ENCODE data around the gene SBK2. TPM values are rescaled to one million over a fixed set of nuclear protein-coding genes. Genes with fewer than 3 reads are reported as not detected.
A peak's percentile ranks its signal among the peaks of the same experiment; 100 is the strongest.

Gene SBK2
- total RNA-seq, 2 experiments from 2014 or later, result not detected

- POLR2A ChIA-PET, result interaction anchor here (1.0 kb wide), 1 partner anchor 32 kb away, joined by 3 read pairs; the partner anchor contains the start of gene ZNF628
- peaks cover 12% of the 10 kb centered on the region for H3K27me3 Mint-ChIP-seq
These were observed 28.8 kb downstream of the SBK2 start for GRCh38 chr19:55508120-55508519.

DNA sequence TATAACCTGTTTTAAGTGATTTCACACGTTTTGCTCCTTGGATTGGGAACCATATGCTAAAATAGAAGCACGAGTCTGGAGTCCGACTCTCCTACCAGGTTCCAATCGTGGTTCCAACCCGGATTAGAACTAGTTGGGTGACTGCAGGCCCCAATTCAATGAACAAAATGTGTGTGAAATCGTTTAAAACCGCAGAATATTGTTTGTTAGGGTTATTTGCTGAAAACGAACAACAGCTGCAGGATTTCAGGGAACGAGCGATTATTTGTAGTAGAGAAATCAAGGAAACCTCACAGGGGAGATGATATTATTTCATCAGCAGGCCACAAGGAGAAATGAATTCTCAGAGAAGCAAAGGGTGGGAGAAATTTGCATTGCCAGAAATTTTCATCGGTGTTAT, 32.0 kb downstream of the SBK2 start:
- Histone ChIP-seq H3K36me3 (ENCODE audit: insufficient read depth, low read length) (no peaks in the 10 kb centered on the region), H3K9me3 (ENCODE audit: control insufficient read depth in 1 of 2, insufficient read depth in 1 of 2, low read length in 2 of 2) (no peaks in the 10 kb centered on the region), H3K4me1 (ENCODE audit: insufficient read depth, low read length) (peaks cover 13% of the 10 kb centered on the region), H3K27ac (ENCODE audit: low read depth in 1 of 2, low read length in 2 of 2) (no peak overlapping the region), H3K4me3 (ENCODE audit: low read length) (no peak overlapping the region), H3K27me3 (ENCODE audit: control insufficient read depth in 1 of 2, insufficient read depth in 2 of 2, low read length in 2 of 2) (no peaks in the 10 kb centered on the region)
- Mint-ChIP-seq H3K4me3 (no peak overlapping the region), H3K4me1 (ENCODE audit: low read depth) (peaks cover 12% of the 10 kb centered on the region), H3K9me3 (no peaks in the 10 kb centered on the region), H3K36me3 (ENCODE audit: low read depth) (no peaks in the 10 kb centered on the region), H3K27me3 (peaks cover 7% of the 10 kb centered on the region), H3K27ac (no peak overlapping the region)
- ChIA-PET POLR2A (no interaction called here), CTCF (interaction anchor here (1.2 to 2.1 kb wide), 9 partner anchors 38 to 364 kb away, joined by 3 to 31 read pairs (median 15); partner anchors contain the start of genes FIZ1, ISOC2, ZNF524 and ZNF865)
- TF ChIP-seq CTCF (IDR thresholded peaks at IDR 0.05), result no peak
- DNase-seq (no peak), ATAC-seq (ENCODE audit: poor library complexity) (no peak)
- intact Hi-C loops (cut with DNase I, micrococcal nuclease), result loop anchor here (1.0 to 10.0 kb wide), 7 partner anchors 37 to 850 kb away; no protein-coding TSS in a partner anchor

More at GRCh38 chr19:55508120-55508519, 28.8 kb downstream of the SBK2 start:
- CTCF ChIA-PET, result no interaction called here
- intact Hi-C loops (cut with DNase I, micrococcal nuclease), result loop anchor here (10.0 kb wide), 2 partner anchors 203 to 853 kb away; no protein-coding TSS in a partner anchor
- no peak overlapping the region for H3K27ac ChIP-seq (ENCODE audit: low read depth in 1 of 2, low read length in 2 of 2)
- ATAC-seq (ENCODE audit: poor library complexity) (no peak), DNase-seq (no peak)
- Mint-ChIP-seq H3K9me3 (no peaks in the 10 kb centered on the region), H3K36me3 (ENCODE audit: low read depth) (no peaks in the 10 kb centered on the region), H3K4me1 (ENCODE audit: low read depth) (peaks cover 11% of the 10 kb centered on the region), H3K27ac (no peak overlapping the region), H3K4me3 (no peak overlapping the region)
- no peaks in the 10 kb centered on the region for H3K27me3 ChIP-seq (ENCODE audit: control insufficient read depth in 1 of 2, insufficient read depth in 2 of 2, low read length in 2 of 2)
- no peak for TF ChIP-seq CTCF (IDR thresholded peaks at IDR 0.05)
- no peaks in the 10 kb centered on the region for H3K9me3 ChIP-seq (ENCODE audit: control insufficient read depth in 1 of 2, insufficient read depth in 1 of 2, low read length in 2 of 2)
- no peak overlapping the region for H3K4me3 ChIP-seq (ENCODE audit: low read length)
- H3K36me3 ChIP-seq (ENCODE audit: insufficient read depth, low read length), result no peaks in the 10 kb centered on the region
- peaks cover 13% of the 10 kb centered on the region for H3K4me1 ChIP-seq (ENCODE audit: insufficient read depth, low read length)

- Histone ChIP-seq H3K36me3 (ENCODE audit: insufficient read depth, low read length) (no peaks in the 10 kb centered on the region), H3K4me3 (ENCODE audit: low read length) (peak overlapping the region; percentile 64), H3K27ac (ENCODE audit: low read depth in 1 of 2, low read length in 2 of 2) (no peak overlapping the region), H3K27me3 (ENCODE audit: control insufficient read depth in 1 of 2, insufficient read depth in 2 of 2, low read length in 2 of 2) (no peaks in the 10 kb centered on the region), H3K9me3 (ENCODE audit: control insufficient read depth in 1 of 2, insufficient read depth in 1 of 2, low read length in 2 of 2) (no peaks in the 10 kb centered on the region), H3K4me1 (ENCODE audit: insufficient read depth, low read length) (peaks cover 13% of the 10 kb centered on the region)
- no peaks in the 10 kb centered on the region for H3K9me3 Mint-ChIP-seq
- CTCF ChIA-PET, result interaction anchor here (0.7 to 2.1 kb wide), 38 partner anchors 10 to 851 kb away, joined by 3 to 31 read pairs (median 4); partner anchors contain the start of genes FIZ1, ISOC2, NAT14 and PPP6R1
- TF ChIP-seq CTCF (IDR thresholded peaks at IDR 0.05), result peak; percentile 58
- ATAC-seq (ENCODE audit: poor library complexity), result no peak
- no peaks in the 10 kb centered on the region for H3K36me3 Mint-ChIP-seq (ENCODE audit: low read depth)
- peaks cover 7% of the 10 kb centered on the region for H3K27me3 Mint-ChIP-seq
- H3K4me1 Mint-ChIP-seq (ENCODE audit: low read depth), result peaks cover 12% of the 10 kb centered on the region
- intact Hi-C loops (cut with DNase I, micrococcal nuclease), result loop anchor here (1.0 to 10.0 kb wide), 7 partner anchors 36 to 849 kb away; no protein-coding TSS in a partner anchor
- DNase-seq, result no peak
- peak overlapping the region; percentile 21 for H3K4me3 Mint-ChIP-seq
- POLR2A ChIA-PET, result interaction anchor here (0.8 to 1.4 kb wide), 11 partner anchors 15 to 363 kb away, joined by 3 to 17 read pairs (median 4); partner anchors contain the start of genes ISOC2, KMT5C, NAT14 and UBE2S
- peak overlapping the region; percentile 76 for H3K27ac Mint-ChIP-seq
These were observed 32.7 kb downstream of the SBK2 start for GRCh38 chr19:55504252-55504603.

Data from CD4-positive, alpha-beta T cell (primary cell).